Measurements from ENCODE around the gene MAGOH. TPM values are rescaled to one million over a fixed set of nuclear protein-coding genes. Genes with fewer than 3 reads are reported as not detected.

The MAGOH gene
- total and polyA plus RNA-seq, 2 of the 13 experiments (the other 11 are each of a cell fraction or from before 2014, with no cell fraction given), result 24.1 to 87.0 TPM

DNA sequence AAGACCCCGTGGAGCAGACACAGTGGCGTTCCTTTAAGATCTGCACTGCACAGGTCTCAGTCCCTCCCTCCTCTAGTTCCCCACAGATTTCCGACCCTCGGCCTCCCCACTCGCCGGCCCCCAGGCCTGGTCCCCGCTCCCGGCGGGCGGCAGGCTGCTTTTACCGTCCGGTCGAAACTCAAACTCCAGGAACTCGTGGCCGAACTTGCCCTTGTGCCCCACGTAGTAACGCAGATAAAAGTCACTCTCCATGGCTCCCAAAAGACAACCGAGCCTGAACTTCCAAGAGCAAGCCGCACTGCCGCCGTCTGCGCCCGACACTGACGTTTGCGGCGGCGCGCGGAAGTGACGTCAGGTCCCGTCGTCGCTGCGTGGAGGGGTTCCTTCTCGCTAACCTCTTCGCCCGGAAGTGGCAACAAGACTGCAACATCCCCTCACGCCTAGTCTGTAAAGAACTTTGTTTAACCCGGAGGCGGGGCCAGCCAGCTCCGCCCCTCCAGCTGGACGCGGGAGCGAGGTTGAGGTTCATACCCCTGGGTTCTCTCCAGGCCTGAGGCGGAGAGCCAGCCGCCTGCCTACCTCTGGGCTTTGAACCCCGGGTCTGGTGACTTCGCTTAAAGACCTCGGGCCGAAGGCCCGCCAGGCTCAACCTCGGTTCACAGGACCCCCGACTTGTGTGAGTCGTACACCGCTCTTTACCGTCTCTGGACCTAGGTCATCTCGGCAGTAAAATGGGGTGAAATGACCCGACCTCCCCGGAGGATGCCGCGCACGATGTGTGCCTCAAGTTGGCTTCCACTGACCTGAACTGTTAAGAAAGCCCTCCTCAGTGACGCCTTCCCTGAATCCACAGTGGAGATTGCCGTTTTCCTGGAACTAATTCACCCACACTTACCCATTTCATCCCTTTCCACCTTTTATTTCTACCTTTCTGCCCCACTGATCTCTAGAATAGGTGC, at the start of gene MAGOH (continued):
- TF ChIP-seq EP300 (IDR thresholded peaks at IDR 0.05; ENCODE audit: low read depth in 2 of 2, low read length in 2 of 2), result peak in 1 of 2 experiments; percentile 46; a peak in 1 of 4 replicates
- peak; percentile 45; the same call in 1 of the 2 replicates for TF ChIP-seq EP300 (CRISPR knock-in tag; IDR thresholded peaks at IDR 0.05; ENCODE audit: borderline replicate concordance)
- no peak for TF ChIP-seq RNF2 (conservative IDR thresholded peaks at IDR 0.05; ENCODE audit: low read depth)
- TF ChIP-seq CAMTA2 (CRISPR knock-in tag; IDR thresholded peaks at IDR 0.05; ENCODE audit: borderline replicate concordance), result no peak
- TF ChIP-seq NFIB (CRISPR knock-in tag; IDR thresholded peaks at IDR 0.05; ENCODE audit: borderline replicate concordance), result no peak
- TF ChIP-seq ZFP41 (CRISPR knock-in tag; IDR thresholded peaks at IDR 0.05; ENCODE audit: borderline replicate concordance), result no peak
- TF ChIP-seq ZNF543 (CRISPR knock-in tag; IDR thresholded peaks at IDR 0.05), result peak; percentile 96
- no peak; the same call in 1 of the 2 replicates for TF ChIP-seq EEA1 (CRISPR knock-in tag; IDR thresholded peaks at IDR 0.05; ENCODE audit: borderline replicate concordance)
- TF ChIP-seq ZNF432 (CRISPR knock-in tag; IDR thresholded peaks at IDR 0.05; ENCODE audit: borderline replicate concordance), result no peak
- 0 out of 2 replicates have a peak, but pooled peaks have one; percentile 77 for TF ChIP-seq ZBTB38 (CRISPR knock-in tag; IDR thresholded peaks at IDR 0.05)
- TF ChIP-seq, protein P1, sequence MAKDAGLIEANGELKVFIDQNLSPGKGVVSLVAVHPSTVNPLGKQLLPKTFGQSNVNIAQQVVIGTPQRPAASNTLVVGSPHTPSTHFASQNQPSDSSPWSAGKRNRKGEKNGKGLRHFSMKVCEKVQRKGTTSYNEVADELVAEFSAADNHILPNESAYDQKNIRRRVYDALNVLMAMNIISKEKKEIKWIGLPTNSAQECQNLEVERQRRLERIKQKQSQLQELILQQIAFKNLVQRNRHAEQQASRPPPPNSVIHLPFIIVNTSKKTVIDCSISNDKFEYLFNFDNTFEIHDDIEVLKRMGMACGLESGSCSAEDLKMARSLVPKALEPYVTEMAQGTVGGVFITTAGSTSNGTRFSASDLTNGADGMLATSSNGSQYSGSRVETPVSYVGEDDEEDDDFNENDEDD (CRISPR knock-in tag; IDR thresholded peaks at IDR 0.05; ENCODE audit: borderline replicate concordance), result peak; percentile 69; the same call in 1 of the 2 replicates
- TF ChIP-seq ZNF180 (CRISPR knock-in tag; IDR thresholded peaks at IDR 0.05; ENCODE audit: borderline replicate concordance, low read depth), result no peak
- TF ChIP-seq, protein P2, sequence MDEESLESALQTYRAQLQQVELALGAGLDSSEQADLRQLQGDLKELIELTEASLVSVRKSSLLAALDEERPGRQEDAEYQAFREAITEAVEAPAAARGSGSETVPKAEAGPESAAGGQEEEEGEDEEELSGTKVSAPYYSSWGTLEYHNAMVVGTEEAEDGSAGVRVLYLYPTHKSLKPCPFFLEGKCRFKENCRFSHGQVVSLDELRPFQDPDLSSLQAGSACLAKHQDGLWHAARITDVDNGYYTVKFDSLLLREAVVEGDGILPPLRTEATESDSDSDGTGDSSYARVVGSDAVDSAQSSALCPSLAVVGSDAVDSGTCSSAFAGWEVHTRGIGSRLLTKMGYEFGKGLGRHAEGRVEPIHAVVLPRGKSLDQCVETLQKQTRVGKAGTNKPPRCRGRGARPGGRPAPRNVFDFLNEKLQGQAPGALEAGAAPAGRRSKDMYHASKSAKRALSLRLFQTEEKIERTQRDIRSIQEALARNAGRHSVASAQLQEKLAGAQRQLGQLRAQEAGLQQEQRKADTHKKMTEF (CRISPR knock-in tag; IDR thresholded peaks at IDR 0.05), result peak; percentile 89
- TF ChIP-seq CBX1 (IDR thresholded peaks at IDR 0.05; ENCODE audit: low read depth), result peak; percentile 25
- TF ChIP-seq, protein P3, sequence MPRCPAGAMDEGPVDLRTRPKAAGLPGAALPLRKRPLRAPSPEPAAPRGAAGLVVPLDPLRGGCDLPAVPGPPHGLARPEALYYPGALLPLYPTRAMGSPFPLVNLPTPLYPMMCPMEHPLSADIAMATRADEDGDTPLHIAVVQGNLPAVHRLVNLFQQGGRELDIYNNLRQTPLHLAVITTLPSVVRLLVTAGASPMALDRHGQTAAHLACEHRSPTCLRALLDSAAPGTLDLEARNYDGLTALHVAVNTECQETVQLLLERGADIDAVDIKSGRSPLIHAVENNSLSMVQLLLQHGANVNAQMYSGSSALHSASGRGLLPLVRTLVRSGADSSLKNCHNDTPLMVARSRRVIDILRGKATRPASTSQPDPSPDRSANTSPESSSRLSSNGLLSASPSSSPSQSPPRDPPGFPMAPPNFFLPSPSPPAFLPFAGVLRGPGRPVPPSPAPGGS (CRISPR knock-in tag; IDR thresholded peaks at IDR 0.05), result no peak; the same call in 1 of the 2 replicates
- peak; percentile 91 for TF ChIP-seq SPEN (CRISPR knock-in tag; IDR thresholded peaks at IDR 0.05; ENCODE audit: low read depth)
- peak; percentile 64; the same call in 1 of the 2 replicates for TF ChIP-seq ZNF547 (CRISPR knock-in tag; IDR thresholded peaks at IDR 0.05)
- TF ChIP-seq MED1 (CRISPR knock-in tag; IDR thresholded peaks at IDR 0.05), result peak; percentile 85
- no peak for TF ChIP-seq ADNP (CRISPR knock-in tag; IDR thresholded peaks at IDR 0.05)
- TF ChIP-seq, protein P4, sequence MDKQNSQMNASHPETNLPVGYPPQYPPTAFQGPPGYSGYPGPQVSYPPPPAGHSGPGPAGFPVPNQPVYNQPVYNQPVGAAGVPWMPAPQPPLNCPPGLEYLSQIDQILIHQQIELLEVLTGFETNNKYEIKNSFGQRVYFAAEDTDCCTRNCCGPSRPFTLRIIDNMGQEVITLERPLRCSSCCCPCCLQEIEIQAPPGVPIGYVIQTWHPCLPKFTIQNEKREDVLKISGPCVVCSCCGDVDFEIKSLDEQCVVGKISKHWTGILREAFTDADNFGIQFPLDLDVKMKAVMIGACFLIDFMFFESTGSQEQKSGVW (CRISPR knock-in tag; IDR thresholded peaks at IDR 0.05; ENCODE audit: borderline replicate concordance), result no peak
- TF ChIP-seq ZNF629 (CRISPR knock-in tag; conservative IDR thresholded peaks at IDR 0.05), result no peak
- TF ChIP-seq ETV5 (CRISPR knock-in tag; IDR thresholded peaks at IDR 0.05; ENCODE audit: borderline replicate concordance), result peak; percentile 96
- 0 out of 2 replicates have a peak, but pooled peaks have one; percentile 26 for TF ChIP-seq ZNF777 (CRISPR knock-in tag; IDR thresholded peaks at IDR 0.05)
- peak; percentile 73; the same call in 1 of the 2 replicates for TF ChIP-seq PITX1 (CRISPR knock-in tag; IDR thresholded peaks at IDR 0.05)
- TF ChIP-seq RELA (CRISPR knock-in tag; IDR thresholded peaks at IDR 0.05), result peak; percentile 68
- TF ChIP-seq CEBPG (CRISPR knock-in tag; IDR thresholded peaks at IDR 0.05), result peak; percentile 71

Measured in HepG2 (cell line).